Keratinocyte (primary cell): ENCODE measurements around the gene PPP2R5C.

Experiments used
- EZH2 ChIP-seq: IDR thresholded peaks from one replicate; pipeline ENCODE4 v1.6.1; 2012; ENCODE audit warnings: inconsistent platforms, mild to moderate bottlenecking, low read length, moderate library complexity
- TF ChIP-seq, protein P1 (sequence below), 3 experiments: IDR thresholded peaks in 1 of 3; conservative IDR thresholded peaks in 1 of 3; optimal IDR thresholded peaks in 1 of 3; 2 replicates in 2 of 3; 3 replicates in 1 of 3; pipeline versions ENCODE3 to v1.5.1; 2011; ENCODE audit warnings: low read length in 3 of 3, mild to moderate bottlenecking in 3 of 3, moderate library complexity in 2 of 3, control low read depth in 1 of 3, inconsistent platforms in 1 of 3; ENCODE audit not compliant: insufficient read depth in 2 of 3; ENCODE audit errors: extremely low read depth in 1 of 3

DNA sequence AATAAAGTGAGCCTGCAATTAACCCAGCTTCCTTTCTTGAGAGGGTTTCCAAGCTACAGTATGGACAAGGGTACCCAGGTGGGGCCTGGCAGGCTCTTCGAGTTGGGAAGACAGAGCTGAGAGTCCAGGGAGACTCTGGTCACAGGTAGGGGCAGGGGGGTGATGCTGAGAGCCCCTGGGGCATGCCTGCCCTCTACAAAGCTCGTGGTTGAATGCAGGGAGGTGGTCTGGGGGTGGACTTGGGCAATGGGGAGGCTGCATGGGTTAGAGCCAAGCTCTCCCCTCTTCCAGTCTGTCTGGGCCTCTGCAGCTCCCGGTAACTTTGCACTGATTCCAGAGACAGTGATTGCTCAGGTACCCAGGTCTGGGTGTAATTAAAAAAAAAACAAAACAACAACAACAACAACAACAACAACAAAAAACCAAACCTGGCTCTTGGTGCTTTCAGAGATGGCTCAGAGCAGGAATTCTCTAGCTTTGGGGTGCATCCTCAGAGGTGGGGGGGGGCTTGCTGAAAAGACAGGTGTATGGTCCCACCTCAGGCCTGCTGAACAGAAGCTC lies 30.8 kb upstream of the PPP2R5C start:
- TF ChIP-seq, protein P1, sequence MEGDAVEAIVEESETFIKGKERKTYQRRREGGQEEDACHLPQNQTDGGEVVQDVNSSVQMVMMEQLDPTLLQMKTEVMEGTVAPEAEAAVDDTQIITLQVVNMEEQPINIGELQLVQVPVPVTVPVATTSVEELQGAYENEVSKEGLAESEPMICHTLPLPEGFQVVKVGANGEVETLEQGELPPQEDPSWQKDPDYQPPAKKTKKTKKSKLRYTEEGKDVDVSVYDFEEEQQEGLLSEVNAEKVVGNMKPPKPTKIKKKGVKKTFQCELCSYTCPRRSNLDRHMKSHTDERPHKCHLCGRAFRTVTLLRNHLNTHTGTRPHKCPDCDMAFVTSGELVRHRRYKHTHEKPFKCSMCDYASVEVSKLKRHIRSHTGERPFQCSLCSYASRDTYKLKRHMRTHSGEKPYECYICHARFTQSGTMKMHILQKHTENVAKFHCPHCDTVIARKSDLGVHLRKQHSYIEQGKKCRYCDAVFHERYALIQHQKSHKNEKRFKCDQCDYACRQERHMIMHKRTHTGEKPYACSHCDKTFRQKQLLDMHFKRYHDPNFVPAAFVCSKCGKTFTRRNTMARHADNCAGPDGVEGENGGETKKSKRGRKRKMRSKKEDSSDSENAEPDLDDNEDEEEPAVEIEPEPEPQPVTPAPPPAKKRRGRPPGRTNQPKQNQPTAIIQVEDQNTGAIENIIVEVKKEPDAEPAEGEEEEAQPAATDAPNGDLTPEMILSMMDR (optimal IDR thresholded peaks at IDR 0.05 in 1 of 3, IDR thresholded peaks at IDR 0.05 in 1 of 3, conservative IDR thresholded peaks at IDR 0.05 in 1 of 3; ENCODE audit: extremely low read depth in 1 of 3, insufficient read depth in 2 of 3, low read length in 3 of 3) = no peak
- TF ChIP-seq EZH2 = no peak
